Thymus (tissue), 11 donors: Measurements from ENCODE around the gene LRCOL1. TPM values are rescaled to one million over a fixed set of nuclear protein-coding genes. Genes with fewer than 3 reads are reported as not detected.

Experiments used
- DNase-seq, 9 donors: peaks; one replicate each; pipeline ENCODE4 v3.0.0-alpha.2; 2013; ENCODE audit warnings: low spot score in 9 of 9, low read depth in 6 of 9, missing footprints in 1 of 9
- H3K27ac ChIP-seq, 2 donors: one replicate each; pipeline ENCODE4 v1.5.1; 2013; ENCODE audit warnings: control low read depth in 1 of 2, low read depth in 1 of 2, low read length in 1 of 2, mild to moderate bottlenecking in 1 of 2, moderate library complexity in 1 of 2
- H3K27me3 ChIP-seq, 2 donors: one replicate each; pipeline ENCODE4 v1.5.1; 2013; ENCODE audit warnings: low read length in 1 of 2; ENCODE audit not compliant: control insufficient read depth in 2 of 2, insufficient read depth in 1 of 2
- H3K36me3 ChIP-seq, 2 donors: one replicate each; pipeline ENCODE4 v1.5.1; 2013; ENCODE audit warnings: low read length in 1 of 2, mild to moderate bottlenecking in 1 of 2, moderate library complexity in 1 of 2; ENCODE audit not compliant: control insufficient read depth in 2 of 2, insufficient read depth in 2 of 2
- H3K4me1 ChIP-seq, 2 donors: one replicate each; pipeline ENCODE4 v1.5.1; 2013; ENCODE audit warnings: low read length in 2 of 2; ENCODE audit not compliant: control insufficient read depth in 2 of 2, insufficient read depth in 2 of 2
- H3K4me3 ChIP-seq, 2 donors: one replicate each; pipeline ENCODE4 v1.5.1; 2013; ENCODE audit warnings: low read length in 2 of 2, control low read depth in 1 of 2, mild to moderate bottlenecking in 1 of 2
- H3K9me3 ChIP-seq, 2 donors: one replicate each; pipeline ENCODE4 v1.5.1; 2013; ENCODE audit warnings: low read length in 1 of 2, mild to moderate bottlenecking in 1 of 2; ENCODE audit not compliant: control insufficient read depth in 2 of 2, insufficient read depth in 1 of 2
- WGBS: extraction: QIAGEN DNeasy Blood & Tissue Kit; methylation state at CpG from one replicate; pipeline ENCODE4 v1.1.7; 2013; 5-methylcytosine and 5-hydroxymethylcytosine counted together
- polyA plus RNA-seq: library from polyadenylated mRNA; stranded (reverse); fragments of 200-250 nt; gene quantifications from one replicate; pipeline ENCODE4 v1.2.3, GENCODE V29; 2013
- total RNA-seq: library from RNA; stranded (reverse); fragments of 120-200 nt; gene quantifications from one replicate; pipeline ENCODE4 v1.2.4, GENCODE V29; 2013
- donor health status: healthy.

The LRCOL1 gene
- total and polyA plus RNA-seq, 2 donors = 0.61 to 1.1 TPM

- no peak overlapping the region for H3K4me3 ChIP-seq
- H3K27ac ChIP-seq = no peak overlapping the region
- peak in 3 of 9 donors; percentile 55 to 67 (median 62) for DNase-seq
- peaks cover 13 to 17% of the 10 kb centered on the region in 2 donors for H3K4me1 ChIP-seq
- peaks cover 0 to 17% of the 10 kb centered on the region in 2 donors for H3K36me3 ChIP-seq
- H3K9me3 ChIP-seq = peaks cover 0 to 7% of the 10 kb centered on the region in 2 donors
- 94% methylated on average over 53 of the region's 53 CpGs for WGBS
- peaks cover 2 to 18% of the 10 kb centered on the region in 2 donors for H3K27me3 ChIP-seq
Measured at GRCh38 chr12:132554845-132555630, 55.3 kb downstream of the LRCOL1 start.

Other genes starting within 250 kb of the LRCOL1 start
- gene FBRSL1, start 120.4 kb downstream of the LRCOL1 start, total RNA-seq = 5.9 TPM
- gene FBRSL1, start 120.4 kb downstream of the LRCOL1 start, polyA plus RNA-seq = 28.7 TPM
- 0.66 TPM for gene P2RX2, start 8.2 kb upstream of the LRCOL1 start, total RNA-seq
- 2.5 TPM for gene P2RX2, start 8.2 kb upstream of the LRCOL1 start, polyA plus RNA-seq
- gene POLE, start 76.8 kb upstream of the LRCOL1 start, total RNA-seq = 22.2 TPM
- 19.3 TPM for gene POLE, start 76.8 kb upstream of the LRCOL1 start, polyA plus RNA-seq
- 50.1 TPM for gene PXMP2, start 77.0 kb upstream of the LRCOL1 start, total RNA-seq
- gene PXMP2, start 77.0 kb upstream of the LRCOL1 start, polyA plus RNA-seq = 6.3 TPM
- 31.6 TPM for gene PGAM5, start 100.3 kb upstream of the LRCOL1 start, total RNA-seq
- 17.4 TPM for gene PGAM5, start 100.3 kb upstream of the LRCOL1 start, polyA plus RNA-seq
- 45.4 TPM for gene ANKLE2, start 151.2 kb upstream of the LRCOL1 start, total RNA-seq
- gene ANKLE2, start 151.2 kb upstream of the LRCOL1 start, polyA plus RNA-seq = 62.5 TPM
- 34.2 TPM for gene GOLGA3, start 218.3 kb upstream of the LRCOL1 start, total RNA-seq
- gene GOLGA3, start 218.3 kb upstream of the LRCOL1 start, polyA plus RNA-seq = 19.5 TPM